ENCODE results near the gene PI4K2B. TPM values are rescaled to one million over a fixed set of nuclear protein-coding genes. Genes with fewer than 3 reads are reported as not detected.

The PI4K2B gene
- total RNA-seq, 1 experiment from 2014 or later, result 19.3 TPM

DNA sequence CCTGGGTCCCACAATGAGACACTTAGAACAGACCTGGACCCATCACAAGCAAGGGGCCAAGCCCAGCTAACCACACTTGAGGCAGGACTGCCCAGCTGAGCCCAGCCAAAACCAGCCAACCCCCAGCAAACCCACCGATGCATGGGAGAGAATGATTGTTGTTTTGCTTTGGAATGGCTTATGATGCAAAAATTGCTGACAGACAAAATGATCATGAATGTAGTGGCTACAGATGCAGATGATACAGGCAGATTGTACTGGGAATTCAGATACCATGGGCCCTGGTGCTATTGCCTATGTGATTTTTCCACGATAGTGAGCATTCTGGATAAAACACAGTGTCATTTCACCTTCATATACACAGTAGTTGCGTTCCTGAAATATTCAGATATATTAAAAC, 69.7 kb downstream of the PI4K2B start:
- H3K4me2 ChIP-seq (ENCODE audit: low read length), result no peak overlapping the region
- H3K9ac ChIP-seq (ENCODE audit: low read length), result no peak overlapping the region
- intact Hi-C loops (cut with micrococcal nuclease), result no loop called here
- H2AFZ ChIP-seq (ENCODE audit: low read depth, low read length, poor library complexity, severe bottlenecking), result no peak overlapping the region
- no peaks in the 10 kb centered on the region for H3K79me2 ChIP-seq (ENCODE audit: insufficient read depth, low read length)
- H3K27ac ChIP-seq (ENCODE audit: low read depth, low read length), result no peak overlapping the region
- no peak overlapping the region for H3K4me3 ChIP-seq (replicated peaks in 1 of 2; ENCODE audit: low read depth in 1 of 2, low read length in 2 of 2)
- DNase-seq (ENCODE audit: low read depth, low spot score) (no peak), ATAC-seq (no peak)
- POLR2A ChIA-PET, result no interaction called here
- H4K20me1 ChIP-seq (ENCODE audit: insufficient read depth), result no peaks in the 10 kb centered on the region
- RAD21 ChIA-PET (ENCODE audit: low non-redundant PET in 1 of 2, low total read pairs in 2 of 2, uncharacterized antibody in 2 of 2, unreplicated experiment in 2 of 2), result no interaction called here
- H3K9me2 ChIP-seq (ENCODE audit: insufficient read depth), result no peaks in the 10 kb centered on the region
- no peaks in the 10 kb centered on the region for H3K27me3 ChIP-seq (ENCODE audit: insufficient read depth, low read length)
- TF ChIP-seq, protein P1, sequence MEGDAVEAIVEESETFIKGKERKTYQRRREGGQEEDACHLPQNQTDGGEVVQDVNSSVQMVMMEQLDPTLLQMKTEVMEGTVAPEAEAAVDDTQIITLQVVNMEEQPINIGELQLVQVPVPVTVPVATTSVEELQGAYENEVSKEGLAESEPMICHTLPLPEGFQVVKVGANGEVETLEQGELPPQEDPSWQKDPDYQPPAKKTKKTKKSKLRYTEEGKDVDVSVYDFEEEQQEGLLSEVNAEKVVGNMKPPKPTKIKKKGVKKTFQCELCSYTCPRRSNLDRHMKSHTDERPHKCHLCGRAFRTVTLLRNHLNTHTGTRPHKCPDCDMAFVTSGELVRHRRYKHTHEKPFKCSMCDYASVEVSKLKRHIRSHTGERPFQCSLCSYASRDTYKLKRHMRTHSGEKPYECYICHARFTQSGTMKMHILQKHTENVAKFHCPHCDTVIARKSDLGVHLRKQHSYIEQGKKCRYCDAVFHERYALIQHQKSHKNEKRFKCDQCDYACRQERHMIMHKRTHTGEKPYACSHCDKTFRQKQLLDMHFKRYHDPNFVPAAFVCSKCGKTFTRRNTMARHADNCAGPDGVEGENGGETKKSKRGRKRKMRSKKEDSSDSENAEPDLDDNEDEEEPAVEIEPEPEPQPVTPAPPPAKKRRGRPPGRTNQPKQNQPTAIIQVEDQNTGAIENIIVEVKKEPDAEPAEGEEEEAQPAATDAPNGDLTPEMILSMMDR (IDR thresholded peaks at IDR 0.05 in 2 of 3, conservative IDR thresholded peaks at IDR 0.05 in 1 of 3; ENCODE audit: borderline replicate concordance in 1 of 3, insufficient read depth in 1 of 3, low read depth in 2 of 3, low read length in 2 of 3), result no peak
- TF ChIP-seq, protein P2, sequence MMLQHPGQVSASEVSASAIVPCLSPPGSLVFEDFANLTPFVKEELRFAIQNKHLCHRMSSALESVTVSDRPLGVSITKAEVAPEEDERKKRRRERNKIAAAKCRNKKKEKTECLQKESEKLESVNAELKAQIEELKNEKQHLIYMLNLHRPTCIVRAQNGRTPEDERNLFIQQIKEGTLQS (IDR thresholded peaks at IDR 0.05), result no peak
- TF ChIP-seq CBX3 (IDR thresholded peaks at IDR 0.05; ENCODE audit: low read depth), result no peak
- no peaks in the 10 kb centered on the region for H3K9me3 ChIP-seq (ENCODE audit: control insufficient read depth in 1 of 2, insufficient read depth in 1 of 2, low read depth in 1 of 2, low read length in 2 of 2)
- no TSS peak for BruUV-seq (replicated peaks)
- H3K36me3 ChIP-seq (ENCODE audit: control insufficient read depth in 1 of 2, insufficient read depth in 2 of 2, low read length in 2 of 2), result no peaks in the 10 kb centered on the region
- CTCF ChIA-PET, result interaction anchor here (1.2 kb wide), 1 partner anchor 9 kb away, joined by 4 read pairs; the partner anchor contains the start of gene ZCCHC4
- peaks cover 9 to 12% of the 10 kb centered on the region in 2 experiments; a peak in 3 of 4 replicates for H3K4me1 ChIP-seq (ENCODE audit: control insufficient read depth in 1 of 2, insufficient read depth in 2 of 2, low read length in 2 of 2)

- H3K79me2 ChIP-seq (ENCODE audit: insufficient read depth, low read length), result no peaks in the 10 kb centered on the region
- no peak overlapping the region for H2AFZ ChIP-seq (ENCODE audit: low read depth, low read length, poor library complexity, severe bottlenecking)
- no peak overlapping the region for H3K4me3 ChIP-seq (replicated peaks in 1 of 2; ENCODE audit: low read depth in 1 of 2, low read length in 2 of 2)
- DNase-seq (ENCODE audit: low read depth, low spot score) (no peak), ATAC-seq (no peak)
- no peaks in the 10 kb centered on the region for H3K36me3 ChIP-seq (ENCODE audit: control insufficient read depth in 1 of 2, insufficient read depth in 2 of 2, low read length in 2 of 2)
- H3K27ac ChIP-seq (ENCODE audit: low read depth, low read length), result no peak overlapping the region
- no peaks in the 10 kb centered on the region for H4K20me1 ChIP-seq (ENCODE audit: insufficient read depth)
- ChIA-PET RAD21 (ENCODE audit: low non-redundant PET in 1 of 2, low total read pairs in 2 of 2, uncharacterized antibody in 2 of 2, unreplicated experiment in 2 of 2) (no interaction called here), POLR2A (no interaction called here), CTCF (no interaction called here)
- intact Hi-C loops (cut with micrococcal nuclease), result no loop called here
- no peak overlapping the region for H3K4me2 ChIP-seq (ENCODE audit: low read length)
- BruUV-seq (replicated peaks), result no TSS peak
- H3K4me1 ChIP-seq (ENCODE audit: control insufficient read depth in 1 of 2, insufficient read depth in 2 of 2, low read length in 2 of 2), result no peaks in the 10 kb centered on the region
- H3K27me3 ChIP-seq (ENCODE audit: insufficient read depth, low read length), result no peaks in the 10 kb centered on the region
- no peak overlapping the region for H3K9ac ChIP-seq (ENCODE audit: low read length)
- H3K9me3 ChIP-seq (ENCODE audit: control insufficient read depth in 1 of 2, insufficient read depth in 1 of 2, low read depth in 1 of 2, low read length in 2 of 2), result no peaks in the 10 kb centered on the region
- TF ChIP-seq EZH2 (IDR thresholded peaks at IDR 0.05), result no peak
- TF ChIP-seq FOSL1 (IDR thresholded peaks at IDR 0.05; ENCODE audit: low read depth), result no peak
- TF ChIP-seq, protein P1 (IDR thresholded peaks at IDR 0.05 in 2 of 3, conservative IDR thresholded peaks at IDR 0.05 in 1 of 3; ENCODE audit: borderline replicate concordance in 1 of 3, insufficient read depth in 1 of 3, low read depth in 2 of 3, low read length in 2 of 3), result no peak
- no peak for TF ChIP-seq EZH2phosphoT487 (IDR thresholded peaks at IDR 0.05; ENCODE audit: borderline replicate concordance)
- TF ChIP-seq RAD21 (IDR thresholded peaks at IDR 0.05; ENCODE audit: low read depth), result no peak
- no peak for TF ChIP-seq CBX3 (IDR thresholded peaks at IDR 0.05; ENCODE audit: low read depth)
- TF ChIP-seq ZFX (IDR thresholded peaks at IDR 0.05), result no peak
- TF ChIP-seq CEBPB (IDR thresholded peaks at IDR 0.05; ENCODE audit: low read depth), result no peak
- no peak for TF ChIP-seq TCF7L2 (IDR thresholded peaks at IDR 0.05; ENCODE audit: borderline replicate concordance, extremely low read depth, insufficient read depth, insufficient read length)
- no peak for TF ChIP-seq ELF1 (IDR thresholded peaks at IDR 0.05; ENCODE audit: borderline replicate concordance, low read depth)
- no peak for TF ChIP-seq ZNF274 (IDR thresholded peaks at IDR 0.05; ENCODE audit: low read depth, low read length)
- TF ChIP-seq, protein P2 (IDR thresholded peaks at IDR 0.05), result no peak
- TF ChIP-seq POLR2A (IDR thresholded peaks at IDR 0.05; ENCODE audit: borderline replicate concordance, extremely low read depth, insufficient read depth, insufficient read length), result no peak
- no peak for TF ChIP-seq SP1 (IDR thresholded peaks at IDR 0.05; ENCODE audit: low read depth)
- no peak for TF ChIP-seq EGR1 (IDR thresholded peaks at IDR 0.05; ENCODE audit: low read depth)
- no peak for TF ChIP-seq SRF (IDR thresholded peaks at IDR 0.05; ENCODE audit: low read depth)
- H3K9me2 ChIP-seq (ENCODE audit: insufficient read depth), result no peaks in the 10 kb centered on the region
These were observed 72.8 kb downstream of the PI4K2B start for GRCh38 chr4:25306518-25307057.
